ENCODE measurements around the gene DNAJA3.

Gene DNAJA3

DNA sequence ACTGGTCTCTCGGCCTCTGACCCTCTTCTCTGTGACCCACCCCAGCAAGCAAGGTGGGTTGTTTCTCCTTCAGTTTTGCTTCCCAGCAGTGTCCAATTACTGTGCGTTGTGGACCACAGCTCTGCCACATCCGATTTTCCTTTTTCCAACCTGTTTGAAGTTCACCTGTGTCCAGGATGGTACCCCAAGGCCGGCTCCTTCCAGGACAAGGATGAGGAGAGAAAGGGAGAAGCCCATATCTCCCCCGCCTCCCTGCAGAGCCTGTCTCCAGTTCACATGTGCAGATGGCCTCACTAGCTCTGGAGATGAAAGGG, 35.2 kb downstream of the DNAJA3 start:
- DNase-seq (ENCODE audit: low spot score) = no peak
- H3K27ac ChIP-seq = peak overlapping the region; percentile 69
- TF ChIP-seq, protein P1, sequence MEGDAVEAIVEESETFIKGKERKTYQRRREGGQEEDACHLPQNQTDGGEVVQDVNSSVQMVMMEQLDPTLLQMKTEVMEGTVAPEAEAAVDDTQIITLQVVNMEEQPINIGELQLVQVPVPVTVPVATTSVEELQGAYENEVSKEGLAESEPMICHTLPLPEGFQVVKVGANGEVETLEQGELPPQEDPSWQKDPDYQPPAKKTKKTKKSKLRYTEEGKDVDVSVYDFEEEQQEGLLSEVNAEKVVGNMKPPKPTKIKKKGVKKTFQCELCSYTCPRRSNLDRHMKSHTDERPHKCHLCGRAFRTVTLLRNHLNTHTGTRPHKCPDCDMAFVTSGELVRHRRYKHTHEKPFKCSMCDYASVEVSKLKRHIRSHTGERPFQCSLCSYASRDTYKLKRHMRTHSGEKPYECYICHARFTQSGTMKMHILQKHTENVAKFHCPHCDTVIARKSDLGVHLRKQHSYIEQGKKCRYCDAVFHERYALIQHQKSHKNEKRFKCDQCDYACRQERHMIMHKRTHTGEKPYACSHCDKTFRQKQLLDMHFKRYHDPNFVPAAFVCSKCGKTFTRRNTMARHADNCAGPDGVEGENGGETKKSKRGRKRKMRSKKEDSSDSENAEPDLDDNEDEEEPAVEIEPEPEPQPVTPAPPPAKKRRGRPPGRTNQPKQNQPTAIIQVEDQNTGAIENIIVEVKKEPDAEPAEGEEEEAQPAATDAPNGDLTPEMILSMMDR (conservative IDR thresholded peaks at IDR 0.05; ENCODE audit: low read depth) = no peak
- CTCF ChIA-PET = interaction anchor here (0.6 kb wide), 2 partner anchors 17 to 54 kb away, joined by 3 read pairs; no protein-coding TSS in a partner anchor
- POLR2A ChIA-PET (ENCODE audit: low non-redundant PET) = no interaction called here

DNA sequence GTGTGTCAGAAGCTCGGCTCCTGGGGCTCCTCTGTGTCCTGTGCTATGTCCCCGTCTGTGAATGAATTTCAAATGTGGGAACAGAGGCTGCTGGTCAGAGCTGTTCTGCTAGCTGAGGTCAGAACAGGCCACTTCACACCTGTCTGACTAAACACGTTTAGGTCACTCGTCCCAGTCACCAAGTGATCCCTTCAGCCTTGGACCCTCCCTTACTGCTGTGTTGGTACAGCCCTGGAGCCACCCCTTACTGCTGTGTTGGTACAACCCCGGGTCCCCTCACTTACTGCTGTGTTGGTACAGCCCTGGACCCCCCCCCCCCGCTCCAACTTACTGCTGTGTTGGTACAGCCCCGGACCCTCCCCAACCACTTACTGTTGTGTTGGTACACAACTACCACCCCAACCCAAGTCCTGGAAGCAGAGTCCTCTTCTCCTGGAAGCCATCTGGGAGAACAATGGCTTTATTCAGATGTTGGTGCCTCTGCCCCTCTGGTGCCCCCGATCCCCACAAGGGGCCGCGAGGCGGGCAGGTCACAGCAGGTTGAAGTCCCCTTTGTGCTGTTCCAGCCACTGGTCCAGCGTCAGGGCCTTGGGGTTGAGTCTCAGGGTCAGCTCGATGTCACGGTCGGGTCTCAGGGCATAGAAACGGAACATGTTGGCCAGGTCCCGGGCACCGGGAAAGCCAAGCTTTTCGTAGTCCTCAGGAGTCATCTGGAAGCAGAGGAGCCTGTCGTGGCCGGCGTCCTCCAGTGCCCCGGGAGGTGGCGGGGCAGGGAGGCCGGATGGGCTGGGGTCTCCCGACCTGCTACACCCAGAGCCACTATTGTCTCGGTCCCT, 35.8 kb downstream of the DNAJA3 start:
- DNase-seq (ENCODE audit: low spot score) = peak; percentile 30
- TF ChIP-seq, protein P1 (conservative IDR thresholded peaks at IDR 0.05; ENCODE audit: low read depth) = no peak
- CTCF ChIA-PET = interaction anchor here (0.5 to 0.7 kb wide), 3 partner anchors 17 to 1423 kb away, joined by 3 to 5 read pairs (median 3); no protein-coding TSS in a partner anchor
- POLR2A ChIA-PET (ENCODE audit: low non-redundant PET) = interaction anchor here (0.6 kb wide), 1 partner anchor 10 kb away, joined by 4 read pairs; no protein-coding TSS in a partner anchor
- peak overlapping the region; percentile 69 for H3K27ac ChIP-seq

DNA sequence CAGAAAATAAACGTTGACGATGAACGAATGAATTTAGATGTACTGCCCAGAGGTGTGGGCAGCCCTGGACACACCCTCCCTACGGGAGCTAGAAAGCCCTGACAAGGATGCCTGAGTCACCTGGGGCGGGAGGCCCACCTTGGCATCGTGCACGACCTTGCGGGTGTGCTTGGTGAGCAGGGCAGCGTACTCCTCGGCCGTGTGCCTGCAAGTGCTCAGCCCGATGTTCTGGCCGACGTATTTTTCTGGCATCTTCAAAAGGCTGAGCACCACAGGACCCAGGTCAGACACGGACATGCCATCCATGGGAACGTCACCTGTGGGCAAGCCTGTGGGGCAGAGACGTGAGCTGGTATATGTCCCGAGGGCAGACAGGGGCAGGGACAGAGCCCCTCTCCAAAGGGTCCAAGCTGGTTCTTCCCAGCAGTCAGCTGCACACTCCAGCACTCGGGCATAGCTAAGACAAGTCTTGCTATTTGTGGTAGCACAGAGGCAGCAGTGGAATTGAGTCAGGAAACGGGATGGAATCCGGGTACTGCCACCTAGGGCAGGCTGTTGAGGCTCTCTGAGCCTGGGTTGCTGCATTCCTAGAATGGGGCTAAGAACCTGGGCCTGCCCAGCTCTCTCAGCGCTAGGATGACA, 38.0 kb downstream of the DNAJA3 start:
- CTCF ChIA-PET = interaction anchor here (0.7 to 1.4 kb wide), 3 partner anchors 14 to 122 kb away, joined by 3 to 6 read pairs (median 5); no protein-coding TSS in a partner anchor
- POLR2A ChIA-PET (ENCODE audit: low non-redundant PET) = interaction anchor here (0.5 to 0.8 kb wide), 6 partner anchors 9 to 481 kb away, joined by 3 to 9 read pairs (median 3); partner anchors contain the start of gene NMRAL1
- peak; percentile 65 for DNase-seq (ENCODE audit: low spot score)
- TF ChIP-seq, protein P1 (conservative IDR thresholded peaks at IDR 0.05; ENCODE audit: low read depth) = no peak
- peak overlapping the region; percentile 69 for H3K27ac ChIP-seq

DNA sequence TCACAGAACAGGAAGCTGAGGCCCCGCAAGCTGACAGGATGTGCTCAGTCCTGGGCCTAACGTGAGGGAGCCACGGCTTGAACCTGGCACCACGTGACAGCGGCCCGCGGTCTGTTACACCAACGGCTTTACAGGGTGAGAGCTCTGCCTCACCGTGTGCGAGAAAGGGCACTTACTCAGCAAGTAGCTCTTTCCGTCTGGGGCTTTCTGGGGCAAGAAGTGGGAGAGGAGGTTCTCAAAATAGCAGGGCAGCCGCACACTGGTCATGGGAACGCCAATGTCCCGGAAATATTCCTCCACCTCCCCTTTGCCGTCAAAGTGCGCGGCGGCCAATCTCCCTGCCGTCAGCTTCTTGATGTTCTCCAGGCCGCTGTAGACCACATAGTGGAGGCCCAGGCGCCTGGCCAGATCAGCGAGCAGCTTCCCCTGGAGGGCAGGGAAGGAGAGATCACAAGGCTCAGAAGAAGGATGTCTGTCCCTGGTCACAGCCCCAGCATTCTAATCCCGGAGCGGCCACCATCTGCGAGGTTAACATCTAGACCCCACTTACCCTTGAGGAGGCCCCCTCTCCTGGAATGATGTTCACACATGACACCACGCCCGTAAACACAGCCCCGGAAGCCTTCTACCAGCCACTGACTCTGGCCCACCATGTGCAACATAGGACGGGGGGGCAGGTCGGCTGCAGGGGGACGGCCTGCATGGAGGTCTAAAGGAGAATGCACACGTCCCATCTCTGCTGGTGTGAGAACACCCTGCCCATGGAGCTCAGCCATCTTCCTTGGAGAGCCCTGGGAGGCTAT, 40.5 kb downstream of the DNAJA3 start:
- no peak for DNase-seq (ENCODE audit: low spot score)
- ChIA-PET CTCF (no interaction called here), POLR2A (ENCODE audit: low non-redundant PET) (no interaction called here)
- TF ChIP-seq, protein P1 (conservative IDR thresholded peaks at IDR 0.05; ENCODE audit: low read depth) = no peak
- H3K27ac ChIP-seq = peak overlapping the region; percentile 69; the same call in 1 of the 2 replicates

DNA sequence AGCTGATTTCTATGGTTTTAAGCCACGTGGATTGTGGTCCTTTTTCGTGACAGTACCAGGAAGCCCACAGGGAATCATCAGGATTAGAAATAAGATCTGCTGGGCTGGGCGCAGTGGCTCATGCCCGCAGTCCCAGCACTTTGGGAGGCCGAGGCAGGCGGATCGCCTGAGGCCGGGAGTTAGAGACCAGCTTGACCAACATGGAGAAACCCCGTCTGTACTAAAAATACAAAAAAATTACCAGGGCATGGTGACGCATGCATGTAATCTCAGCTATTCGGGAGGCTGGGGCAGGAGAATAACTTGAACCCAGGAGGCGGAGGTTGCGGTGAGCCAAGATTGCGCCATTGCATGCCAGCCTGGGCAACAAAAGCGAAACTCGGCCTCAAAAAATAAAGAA, 42.2 kb downstream of the DNAJA3 start:
- no peak for DNase-seq (ENCODE audit: low spot score)
- ChIA-PET CTCF (interaction anchor here (0.6 kb wide), 2 partner anchors 11 to 16 kb away, joined by 3 to 6 read pairs; no protein-coding TSS in a partner anchor), POLR2A (ENCODE audit: low non-redundant PET) (no interaction called here)
- TF ChIP-seq, protein P1 (conservative IDR thresholded peaks at IDR 0.05; ENCODE audit: low read depth) = no peak
- H3K27ac ChIP-seq = no peak overlapping the region

DNA sequence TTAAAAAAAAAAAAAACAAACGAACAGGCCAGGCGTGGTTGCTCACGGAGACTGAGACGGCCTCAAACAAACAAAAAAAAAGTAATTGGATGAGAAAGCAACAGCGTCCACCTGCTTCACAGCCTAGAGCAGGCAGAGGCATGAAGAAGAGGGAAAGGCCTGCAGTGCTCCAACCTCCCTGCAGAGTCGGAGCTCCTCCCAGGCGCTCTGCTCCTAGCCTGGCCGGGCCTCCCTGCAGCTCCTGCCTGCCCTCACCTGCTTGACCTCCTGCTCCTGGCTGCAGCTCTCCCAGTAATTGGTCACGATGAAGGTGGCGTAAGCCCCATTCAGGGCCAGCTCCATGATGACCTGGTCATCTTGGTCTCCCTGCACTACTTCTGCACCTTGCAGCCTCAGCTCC, 43.3 kb downstream of the DNAJA3 start:
- CTCF ChIA-PET = no interaction called here
- POLR2A ChIA-PET (ENCODE audit: low non-redundant PET) = no interaction called here
- DNase-seq (ENCODE audit: low spot score) = no peak
- peak overlapping the region; percentile 25; the same call in 1 of the 2 replicates for H3K27ac ChIP-seq
- TF ChIP-seq, protein P1 (conservative IDR thresholded peaks at IDR 0.05; ENCODE audit: low read depth) = no peak
